ENCODE results near the gene TBCD.

Gene TBCD

DNA sequence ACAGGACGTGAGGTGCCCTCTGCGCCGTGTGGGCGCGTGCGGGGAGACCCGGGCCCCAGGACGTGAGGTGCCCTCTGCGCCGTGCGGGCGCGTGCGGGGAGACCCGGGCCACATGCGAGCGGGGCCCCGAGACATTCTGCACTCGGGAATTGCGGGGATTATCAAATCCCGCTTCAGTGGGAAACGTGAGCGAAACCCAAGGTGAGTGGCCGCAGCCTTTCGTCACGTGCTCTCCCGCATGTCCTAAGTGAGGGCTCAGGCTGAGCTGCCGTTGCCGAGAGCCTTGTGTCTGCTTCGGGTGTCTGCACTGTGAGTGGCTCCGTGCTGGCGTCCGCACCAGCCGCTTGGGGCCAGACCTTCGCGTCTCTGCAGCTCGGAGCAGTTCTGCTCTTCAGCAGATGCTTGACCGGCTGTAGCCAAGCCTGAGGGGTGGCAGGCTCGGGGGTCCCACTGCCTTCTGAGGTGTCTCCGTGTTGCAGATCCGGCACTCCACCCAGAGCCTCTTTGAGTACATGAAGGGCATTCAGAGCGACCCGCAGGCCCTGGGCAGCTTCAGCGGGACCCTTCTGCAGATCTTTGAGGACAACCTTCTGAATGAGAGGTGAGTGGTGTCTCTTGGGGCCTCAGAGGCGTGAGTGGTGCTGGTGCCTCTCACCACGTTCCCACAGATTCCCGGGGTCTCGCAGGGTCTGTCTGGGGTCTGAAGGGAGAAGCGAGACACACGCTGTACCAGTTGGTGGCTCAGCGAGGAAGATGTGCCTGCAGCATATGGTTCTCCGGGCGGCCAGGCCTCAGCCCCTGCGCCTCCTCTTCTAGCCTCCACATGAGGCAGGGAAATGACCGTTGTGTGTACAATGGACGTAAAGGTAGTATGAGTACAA is 178.4 kb downstream of the TBCD start:
- no peaks in the 10 kb centered on the region for H3K79me2 ChIP-seq (ENCODE audit: control insufficient read depth, insufficient read depth, low read length, unreplicated experiment)
- H3K27ac ChIP-seq (ENCODE audit: low read depth, low read length) = no peak overlapping the region
- H3K27me3 ChIP-seq (ENCODE audit: insufficient read depth, low read length) = no peaks in the 10 kb centered on the region
- H3K36me3 ChIP-seq (ENCODE audit: insufficient read depth, low read length) = peaks cover 34% of the 10 kb centered on the region
- H2AFZ ChIP-seq (ENCODE audit: low read length, unreplicated experiment) = no peak overlapping the region
- peaks cover 20% of the 10 kb centered on the region for H3K4me1 ChIP-seq (ENCODE audit: control insufficient read depth, insufficient read depth, low read length, unreplicated experiment)
- H3K4me3 ChIP-seq (ENCODE audit: low read depth, low read length) = no peak overlapping the region

DNA sequence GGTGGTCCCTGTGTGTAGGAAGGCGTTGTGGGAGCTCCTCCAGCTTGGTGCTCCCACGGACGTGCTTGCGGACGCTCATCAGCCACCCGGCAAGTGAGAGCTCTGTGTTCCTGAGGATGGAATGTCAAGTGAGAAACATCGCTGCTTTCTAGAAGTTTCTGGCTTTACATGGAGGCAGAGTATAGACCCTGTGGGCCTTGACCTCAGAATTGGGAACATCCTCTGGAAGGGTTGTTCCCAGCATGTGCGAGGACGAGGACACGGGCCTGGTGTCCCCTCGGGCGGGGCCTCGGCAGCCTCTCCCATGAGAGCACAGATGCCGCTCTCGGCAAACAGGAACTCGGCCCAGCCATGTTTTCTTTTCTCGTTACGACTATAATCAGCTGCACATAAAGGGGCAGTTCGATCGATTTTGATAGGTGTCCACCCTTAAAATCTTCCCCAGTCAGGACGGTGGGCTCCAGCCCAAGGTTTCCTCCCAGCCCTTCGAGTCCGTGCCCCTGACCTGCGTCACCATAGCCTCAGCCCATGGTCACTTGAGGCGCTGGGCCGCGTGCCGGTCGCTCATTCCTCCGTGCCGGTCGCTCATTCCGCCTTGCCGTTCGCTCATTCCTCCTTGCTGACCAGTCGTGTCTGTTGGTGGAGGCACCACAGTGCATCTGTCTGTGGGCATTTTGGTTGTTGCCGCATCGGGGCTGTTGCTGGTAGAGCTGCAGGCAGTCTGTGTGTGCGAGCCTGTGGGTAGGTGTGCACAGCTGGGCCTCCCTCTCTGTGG is 179.2 kb downstream of the TBCD start:
- H3K4me1 ChIP-seq (ENCODE audit: control insufficient read depth, insufficient read depth, low read length, unreplicated experiment) = peaks cover 20% of the 10 kb centered on the region
- H3K36me3 ChIP-seq (ENCODE audit: insufficient read depth, low read length) = peaks cover 34% of the 10 kb centered on the region
- no peaks in the 10 kb centered on the region for H3K79me2 ChIP-seq (ENCODE audit: control insufficient read depth, insufficient read depth, low read length, unreplicated experiment)
- H3K27ac ChIP-seq (ENCODE audit: low read depth, low read length) = peak overlapping the region; percentile 88
- no peaks in the 10 kb centered on the region for H3K27me3 ChIP-seq (ENCODE audit: insufficient read depth, low read length)
- H2AFZ ChIP-seq (ENCODE audit: low read length, unreplicated experiment) = no peak overlapping the region
- H3K4me3 ChIP-seq (ENCODE audit: low read depth, low read length) = no peak overlapping the region

DNA sequence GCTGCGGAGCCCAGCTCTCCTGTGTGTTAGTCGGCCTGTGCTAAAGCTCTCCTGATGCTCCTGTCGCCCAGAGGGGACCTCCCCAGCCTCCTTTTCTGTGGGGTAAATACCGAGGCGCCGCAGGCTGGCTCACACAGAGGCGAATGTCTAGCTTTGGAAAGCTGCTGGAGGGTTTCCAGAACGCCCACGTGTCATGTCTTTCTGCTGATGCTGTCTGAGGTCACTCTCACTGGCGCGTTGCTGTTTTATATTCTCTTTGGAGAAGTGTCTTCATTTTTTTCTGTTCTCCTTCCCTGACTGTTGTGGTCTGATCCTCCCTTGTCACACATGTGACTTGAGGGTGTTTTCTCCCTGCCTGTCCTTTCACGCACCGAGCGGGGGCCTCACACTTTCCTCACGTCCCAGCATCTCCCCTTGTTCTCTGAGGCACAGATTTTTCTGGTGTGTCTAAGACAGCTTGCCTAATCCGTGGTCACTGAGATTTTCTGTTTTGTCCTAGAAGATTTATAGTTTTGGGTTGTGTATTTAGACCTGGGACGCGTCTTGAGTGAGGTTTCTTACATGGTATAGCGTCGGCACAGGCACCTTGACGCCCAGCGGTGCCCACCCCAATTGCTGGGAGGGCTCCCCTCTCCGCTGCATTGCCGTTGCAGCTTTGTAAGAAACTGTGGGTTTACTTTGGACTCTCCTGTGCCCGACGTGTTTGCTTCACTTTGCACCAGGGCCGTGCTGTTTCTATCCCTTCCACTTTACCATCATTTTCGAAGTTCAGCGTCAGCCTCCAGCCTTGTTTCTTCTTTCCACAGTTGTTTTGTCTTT is 180.0 kb downstream of the TBCD start:
- Histone ChIP-seq H3K36me3 (ENCODE audit: insufficient read depth, low read length) (peaks cover 31% of the 10 kb centered on the region), H3K4me1 (ENCODE audit: control insufficient read depth, insufficient read depth, low read length, unreplicated experiment) (peaks cover 20% of the 10 kb centered on the region), H3K27me3 (ENCODE audit: insufficient read depth, low read length) (no peaks in the 10 kb centered on the region), H3K4me3 (ENCODE audit: low read depth, low read length) (peak overlapping the region; percentile 4; the same call in 1 of the 2 replicates), H3K27ac (ENCODE audit: low read depth, low read length) (peak overlapping the region; percentile 88), H3K79me2 (ENCODE audit: control insufficient read depth, insufficient read depth, low read length, unreplicated experiment) (no peaks in the 10 kb centered on the region), H2AFZ (ENCODE audit: low read length, unreplicated experiment) (peak overlapping the region; percentile 30)

DNA sequence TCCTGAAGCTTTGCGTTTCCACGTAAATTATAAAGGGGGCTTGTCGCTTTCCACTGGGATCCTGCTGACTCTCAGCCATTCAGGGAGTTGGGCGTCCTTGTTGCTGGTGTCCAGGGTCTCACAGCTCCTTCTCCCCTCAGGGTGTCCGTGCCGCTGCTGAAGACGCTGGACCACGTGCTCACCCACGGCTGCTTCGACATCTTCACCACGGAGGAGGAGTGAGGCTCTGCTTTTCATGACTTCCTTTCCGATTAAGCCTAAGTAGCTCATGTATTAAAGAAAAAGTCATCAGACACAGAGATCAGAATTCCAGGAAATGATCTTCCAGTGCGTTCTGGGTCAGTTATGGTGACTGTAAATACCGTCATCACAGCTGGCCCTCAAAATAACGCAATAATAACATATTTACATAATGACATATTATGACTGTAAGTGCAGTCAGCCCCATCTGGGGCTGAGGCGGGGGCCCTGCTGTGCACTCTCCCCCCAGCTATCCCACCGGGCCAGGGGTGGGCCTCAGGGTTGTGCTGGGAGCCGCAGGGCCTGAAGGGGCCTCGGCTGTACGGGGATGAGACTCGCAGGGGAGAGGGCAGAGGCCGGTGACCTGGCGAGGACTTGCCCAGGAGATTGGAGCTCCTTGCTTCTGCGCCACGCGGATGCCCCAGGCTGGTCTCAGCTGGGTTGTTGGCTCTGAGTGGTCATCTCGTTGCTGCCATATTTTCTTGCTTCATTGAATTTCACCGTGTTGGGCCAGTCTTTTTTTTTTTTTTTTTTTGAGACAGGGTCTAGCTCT is 180.8 kb downstream of the TBCD start:
- H3K27me3 ChIP-seq (ENCODE audit: insufficient read depth, low read length) = no peaks in the 10 kb centered on the region
- no peak overlapping the region for H2AFZ ChIP-seq (ENCODE audit: low read length, unreplicated experiment)
- peaks cover 20% of the 10 kb centered on the region for H3K4me1 ChIP-seq (ENCODE audit: control insufficient read depth, insufficient read depth, low read length, unreplicated experiment)
- peaks cover 23% of the 10 kb centered on the region for H3K36me3 ChIP-seq (ENCODE audit: insufficient read depth, low read length)
- peak overlapping the region; percentile 88 for H3K27ac ChIP-seq (ENCODE audit: low read depth, low read length)
- H3K4me3 ChIP-seq (ENCODE audit: low read depth, low read length) = no peak overlapping the region
- H3K79me2 ChIP-seq (ENCODE audit: control insufficient read depth, insufficient read depth, low read length, unreplicated experiment) = no peaks in the 10 kb centered on the region

DNA sequence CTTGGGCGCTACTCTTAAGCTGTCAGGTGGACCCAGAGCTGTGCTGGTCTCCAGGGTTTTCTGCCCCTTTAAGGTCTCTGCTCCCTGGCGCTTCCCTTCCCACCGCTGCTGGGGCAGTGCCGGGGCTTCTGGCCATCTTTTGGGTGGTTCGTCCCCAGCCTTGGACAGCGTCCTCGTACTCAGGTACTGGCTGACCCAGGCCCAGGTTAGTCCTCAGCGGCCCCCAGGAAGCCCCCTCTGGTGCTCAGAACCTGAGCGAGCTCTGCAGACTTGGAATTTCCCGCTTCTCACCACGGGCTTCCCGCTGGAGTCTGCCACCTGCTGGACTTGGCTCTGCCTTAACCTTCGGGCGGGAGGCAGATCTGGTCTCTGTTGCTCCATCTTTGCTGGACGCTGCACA is 182.0 kb downstream of the TBCD start:
- Histone ChIP-seq H3K4me3 (ENCODE audit: low read depth, low read length) (no peak overlapping the region), H3K4me1 (ENCODE audit: control insufficient read depth, insufficient read depth, low read length, unreplicated experiment) (peaks cover 20% of the 10 kb centered on the region), H3K36me3 (ENCODE audit: insufficient read depth, low read length) (peaks cover 15% of the 10 kb centered on the region), H3K79me2 (ENCODE audit: control insufficient read depth, insufficient read depth, low read length, unreplicated experiment) (no peaks in the 10 kb centered on the region), H3K27me3 (ENCODE audit: insufficient read depth, low read length) (no peaks in the 10 kb centered on the region), H2AFZ (ENCODE audit: low read length, unreplicated experiment) (no peak overlapping the region), H3K27ac (ENCODE audit: low read depth, low read length) (no peak overlapping the region)

DNA sequence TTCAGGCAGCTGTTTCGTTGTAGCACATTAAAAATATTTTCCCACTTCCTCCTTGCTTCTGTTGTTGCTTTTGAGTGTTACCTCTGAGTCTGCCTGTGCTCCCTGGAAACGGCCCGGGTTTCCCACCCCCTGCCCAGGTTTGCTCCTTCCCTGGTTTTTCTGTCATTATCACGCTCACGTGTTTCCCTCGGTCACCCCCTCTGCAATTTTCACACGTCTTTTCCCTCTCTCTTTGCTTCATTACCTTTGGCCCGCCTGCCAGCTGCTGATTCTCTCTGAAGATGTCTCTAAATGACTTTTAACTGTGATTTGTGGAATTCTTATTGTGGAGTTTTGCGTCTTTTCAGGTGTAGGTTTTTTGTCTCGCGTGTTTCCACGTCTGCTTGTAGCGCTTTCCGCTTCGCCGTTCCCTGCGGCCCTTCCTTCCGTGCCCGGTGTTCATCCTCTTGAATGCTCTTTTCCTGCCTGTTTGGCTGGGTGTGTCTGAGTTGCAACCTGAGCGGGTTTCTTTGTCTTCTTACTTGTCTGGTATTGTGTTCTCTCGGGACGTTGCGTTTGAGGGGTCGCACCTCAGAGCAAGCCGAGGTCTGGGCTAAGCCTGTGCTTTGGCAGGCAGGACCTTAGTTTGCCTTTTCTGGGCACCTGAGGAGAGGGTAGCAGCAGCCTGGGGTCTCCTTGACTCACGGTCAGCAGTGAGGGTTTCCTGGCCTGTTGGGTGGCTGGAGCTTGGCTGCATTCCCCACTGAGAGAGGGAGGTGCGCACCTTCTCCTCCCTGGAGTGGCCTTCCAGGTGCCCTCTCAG is 184.3 kb downstream of the TBCD start:
- no peaks in the 10 kb centered on the region for H3K79me2 ChIP-seq (ENCODE audit: control insufficient read depth, insufficient read depth, low read length, unreplicated experiment)
- H3K27me3 ChIP-seq (ENCODE audit: insufficient read depth, low read length) = no peaks in the 10 kb centered on the region

DNA sequence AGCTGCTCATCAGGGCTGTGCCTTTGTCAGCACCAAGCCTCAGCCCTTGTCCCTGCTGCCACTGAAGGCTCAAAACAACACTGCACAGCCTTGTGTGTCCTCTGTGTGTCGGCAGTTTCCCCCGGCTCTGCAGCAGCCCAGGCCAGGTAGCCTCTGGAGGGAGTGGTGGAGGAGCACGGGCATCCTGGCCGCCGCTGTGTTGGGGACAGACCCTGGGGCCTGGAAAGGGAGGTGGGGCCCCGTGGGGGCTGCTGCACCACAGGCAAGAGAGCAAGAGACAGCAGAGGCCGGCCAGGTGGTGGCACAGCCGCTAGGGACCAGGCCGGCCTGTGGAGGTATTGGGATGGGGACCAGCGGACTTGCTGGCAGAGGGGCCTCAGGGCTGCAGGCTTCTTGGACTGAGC is 184.9 kb downstream of the TBCD start:
- Histone ChIP-seq H3K36me3 (ENCODE audit: insufficient read depth, low read length) (peaks cover 19% of the 10 kb centered on the region; the same call in 1 of the 2 replicates), H2AFZ (ENCODE audit: low read length, unreplicated experiment) (no peak overlapping the region), H3K4me1 (ENCODE audit: control insufficient read depth, insufficient read depth, low read length, unreplicated experiment) (peaks cover 13% of the 10 kb centered on the region), H3K27me3 (ENCODE audit: insufficient read depth, low read length) (no peaks in the 10 kb centered on the region), H3K79me2 (ENCODE audit: control insufficient read depth, insufficient read depth, low read length, unreplicated experiment) (no peaks in the 10 kb centered on the region), H3K4me3 (ENCODE audit: low read depth, low read length) (no peak overlapping the region), H3K27ac (ENCODE audit: low read depth, low read length) (no peak overlapping the region)

More for the DNA sequence above, 184.3 kb downstream of the TBCD start:
- peaks cover 19% of the 10 kb centered on the region for H3K4me1 ChIP-seq (ENCODE audit: control insufficient read depth, insufficient read depth, low read length, unreplicated experiment)
- H3K36me3 ChIP-seq (ENCODE audit: insufficient read depth, low read length) = peaks cover 13% of the 10 kb centered on the region; the same call in 1 of the 2 replicates
- no peak overlapping the region for H3K4me3 ChIP-seq (ENCODE audit: low read depth, low read length)
- H2AFZ ChIP-seq (ENCODE audit: low read length, unreplicated experiment) = no peak overlapping the region
- no peak overlapping the region for H3K27ac ChIP-seq (ENCODE audit: low read depth, low read length)

DNA sequence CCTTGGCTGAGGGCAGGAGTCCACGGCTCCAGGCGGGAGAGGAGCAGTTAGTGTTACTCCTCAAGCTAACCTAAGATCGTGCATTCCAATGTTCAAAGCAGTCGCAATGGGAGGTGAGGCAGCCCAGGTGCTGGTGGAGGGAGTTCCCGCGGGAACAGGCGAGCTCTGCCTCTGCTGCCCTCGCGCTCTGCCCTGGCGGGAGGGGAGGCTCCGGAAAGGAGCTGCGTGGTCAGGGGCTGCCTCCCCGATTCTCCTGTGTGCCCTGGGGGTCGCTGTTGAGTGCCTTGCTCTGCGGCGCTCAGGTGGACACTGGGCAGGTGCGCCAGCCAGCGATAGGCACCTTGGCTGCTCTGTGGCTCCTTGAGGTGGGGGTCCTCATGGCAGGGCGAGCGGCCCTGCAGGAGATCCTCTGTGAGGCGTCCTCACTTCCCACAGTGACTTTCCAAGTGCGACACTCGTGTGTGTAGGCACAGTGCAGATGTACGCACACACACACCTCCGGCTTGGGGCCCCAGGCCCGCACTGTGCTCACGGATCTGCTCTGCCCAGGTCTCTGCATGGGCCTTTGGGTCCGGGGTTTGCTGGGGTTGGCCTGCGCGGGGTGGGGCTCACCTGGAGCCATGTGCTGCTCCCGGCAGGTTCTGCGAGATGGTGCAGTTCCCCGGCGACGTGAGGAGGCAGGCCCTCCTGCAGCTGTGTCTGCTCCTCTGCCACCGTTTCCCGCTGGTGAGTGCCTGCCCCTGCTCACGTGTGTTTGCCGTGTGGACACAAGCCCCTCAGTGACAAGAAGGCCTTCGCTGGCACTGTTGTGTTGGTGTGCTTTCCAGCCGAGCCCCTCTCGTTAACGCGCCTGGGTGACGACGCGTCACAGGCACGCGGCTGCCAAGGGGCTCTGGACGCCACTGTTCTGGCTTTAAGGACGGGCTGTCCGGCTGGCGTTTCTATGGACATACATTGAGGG is 185.8 kb downstream of the TBCD start:
- Histone ChIP-seq H3K27me3 (ENCODE audit: insufficient read depth, low read length) (no peaks in the 10 kb centered on the region), H3K4me3 (ENCODE audit: low read depth, low read length) (no peak overlapping the region), H3K27ac (ENCODE audit: low read depth, low read length) (no peak overlapping the region), H3K36me3 (ENCODE audit: insufficient read depth, low read length) (peaks cover 28% of the 10 kb centered on the region), H2AFZ (ENCODE audit: low read length, unreplicated experiment) (no peak overlapping the region), H3K4me1 (ENCODE audit: control insufficient read depth, insufficient read depth, low read length, unreplicated experiment) (peaks cover 4% of the 10 kb centered on the region), H3K79me2 (ENCODE audit: control insufficient read depth, insufficient read depth, low read length, unreplicated experiment) (no peaks in the 10 kb centered on the region)

DNA sequence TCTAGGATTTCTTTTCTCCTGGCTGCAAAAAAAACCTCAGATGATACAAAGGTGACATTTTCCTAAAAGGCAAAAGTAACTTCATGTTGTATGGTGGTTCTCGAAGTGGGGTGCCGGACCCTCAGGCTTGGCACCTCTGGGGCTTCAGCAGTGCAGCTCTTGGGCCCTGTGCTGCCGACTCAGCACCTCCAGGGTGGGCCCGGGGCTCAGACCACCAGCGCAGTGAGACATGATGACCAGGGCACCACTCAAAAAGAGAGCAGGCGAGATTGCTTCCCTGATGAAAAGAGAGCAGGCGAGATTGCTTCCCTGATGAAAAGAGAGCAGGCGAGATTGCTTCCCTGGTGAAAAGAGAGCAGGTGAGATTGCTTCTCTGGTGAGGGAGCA is 186.6 kb downstream of the TBCD start:
- Histone ChIP-seq H2AFZ (ENCODE audit: low read length, unreplicated experiment) (no peak overlapping the region), H3K4me3 (ENCODE audit: low read depth, low read length) (no peak overlapping the region), H3K36me3 (ENCODE audit: insufficient read depth, low read length) (peaks cover 36% of the 10 kb centered on the region), H3K27ac (ENCODE audit: low read depth, low read length) (no peak overlapping the region), H3K4me1 (ENCODE audit: control insufficient read depth, insufficient read depth, low read length, unreplicated experiment) (no peaks in the 10 kb centered on the region), H3K79me2 (ENCODE audit: control insufficient read depth, insufficient read depth, low read length, unreplicated experiment) (no peaks in the 10 kb centered on the region), H3K27me3 (ENCODE audit: insufficient read depth, low read length) (no peaks in the 10 kb centered on the region)

Data from ACC112 (cell line).